ENCODE measurements around the gene BBS2. TPM values are rescaled to one million over a fixed set of nuclear protein-coding genes. Genes with fewer than 3 reads are reported as not detected.

The BBS2 gene
- total and polyA plus RNA-seq, 9 of the 15 experiments (the other 6 are each of a cell fraction or from before 2014, with no cell fraction given), result 4.2 to 22.7 (median 10.2) TPM

DNA sequence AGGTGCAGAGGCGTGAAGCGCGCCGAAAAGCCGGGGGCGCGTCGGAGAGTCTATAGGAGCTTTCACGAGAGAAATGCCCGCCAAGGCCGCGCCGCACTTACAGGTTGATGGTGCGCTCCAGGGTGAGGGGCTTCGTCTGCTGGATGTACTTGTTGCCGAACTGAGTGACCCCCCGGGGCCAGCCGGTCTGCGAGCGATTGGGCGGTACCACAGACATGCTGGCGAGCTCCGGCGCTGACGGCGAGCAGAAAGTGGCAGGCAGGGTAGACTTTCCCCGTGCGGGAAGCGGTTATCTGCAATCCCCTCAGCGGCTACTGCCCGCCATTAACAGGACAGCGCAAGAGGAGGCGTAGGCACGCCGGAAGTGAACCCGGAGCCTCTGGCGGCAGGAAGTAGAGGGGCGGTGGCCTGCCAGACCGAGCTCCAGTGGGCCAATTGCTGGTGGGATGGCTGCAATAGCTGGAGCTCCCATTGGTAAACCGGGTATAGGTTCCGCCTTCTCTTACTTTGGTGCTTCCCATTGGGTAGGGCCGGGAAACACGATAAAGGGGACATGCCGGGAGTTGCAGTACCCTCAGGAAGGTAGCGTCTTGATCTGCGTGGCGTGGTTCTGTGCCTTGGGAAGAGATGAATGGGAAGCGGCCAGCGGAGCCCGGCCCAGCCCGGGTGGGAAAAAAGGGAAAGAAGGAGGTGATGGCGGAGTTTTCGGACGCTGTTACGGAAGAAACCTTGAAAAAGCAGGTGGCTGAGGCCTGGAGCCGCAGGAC, 68.7 kb downstream of the BBS2 start, which contains the start of the genes NUDT21 and OGFOD1 (continued):
- TF ChIP-seq ZSCAN29 (IDR thresholded peaks at IDR 0.05) (0 out of 2 replicates have a peak, but pooled peaks have one; percentile 26), U2AF2 (optimal IDR thresholded peaks at IDR 0.05; ENCODE audit: low read depth, low read length) (no peak), PCBP1 (IDR thresholded peaks at IDR 0.05; ENCODE audit: low read depth, low read length, poor library complexity, severe bottlenecking) (no peak), ID3 (CRISPR knock-in tag; IDR thresholded peaks at IDR 0.05) (no peak), ID3 (tag; IDR thresholded peaks at IDR 0.05) (peak; percentile 42; the same call in 1 of the 2 replicates), HCFC1 (IDR thresholded peaks at IDR 0.05; ENCODE audit: low read depth, low read length) (peak; percentile 73; the same call in 1 of the 2 replicates), NR2F6 (CRISPR knock-in tag; IDR thresholded peaks at IDR 0.05) (no peak), ZSCAN32 (CRISPR knock-in tag; IDR thresholded peaks at IDR 0.05) (no peak), CBX3 (IDR thresholded peaks at IDR 0.05; ENCODE audit: borderline replicate concordance in 1 of 2, low read length in 2 of 2) (peak in 1 of 2 experiments; percentile 55; a peak in 1 of 3 replicates), ARID2 (IDR thresholded peaks at IDR 0.05) (no peak), MEIS2 (IDR thresholded peaks at IDR 0.05; ENCODE audit: partially characterized antibody) (no peak), GABPB2 (CRISPR knock-in tag; conservative IDR thresholded peaks at IDR 0.05) (no peak), EGR1 (conservative IDR thresholded peaks at IDR 0.05) (peak; percentile 50), ETV5 (CRISPR knock-in tag; IDR thresholded peaks at IDR 0.05; ENCODE audit: low read depth) (peak; percentile 80; the same call in 1 of the 2 replicates), ADNP (tag; IDR thresholded peaks at IDR 0.05) (no peak), MAFG (tag; conservative IDR thresholded peaks at IDR 0.05) (no peak), ETS2 (tag; IDR thresholded peaks at IDR 0.05; ENCODE audit: borderline replicate concordance, poor library complexity, severe bottlenecking) (no peak), DIDO1 (tag; IDR thresholded peaks at IDR 0.05; ENCODE audit: low read depth) (peak; percentile 64; the same call in 1 of the 2 replicates), YY1 (IDR thresholded peaks at IDR 0.05; ENCODE audit: borderline replicate concordance in 1 of 3, control insufficient read depth in 1 of 3, extremely low read depth in 1 of 3, insufficient read depth in 3 of 3, insufficient read length in 1 of 3, insufficient replicate concordance in 2 of 3, low read depth in 1 of 3, low read length in 2 of 3) (peak; percentile 73 to 96 (median 91)), MNT (conservative IDR thresholded peaks at IDR 0.05) (peak; percentile 71 to 94), TBP (optimal IDR thresholded peaks at IDR 0.05; ENCODE audit: low read depth, low read length) (peak; percentile 83), FOXM1 (IDR thresholded peaks at IDR 0.05; ENCODE audit: low read depth) (0 out of 2 replicates have a peak, but pooled peaks have one; percentile 23), FOXM1 (CRISPR knock-in tag; IDR thresholded peaks at IDR 0.05; ENCODE audit: low read depth) (no peak), HDAC1 (IDR thresholded peaks at IDR 0.05) (peak in 1 of 2 experiments; percentile 96; a peak in 2 of 4 replicates)
- TF ChIP-seq, protein P1, sequence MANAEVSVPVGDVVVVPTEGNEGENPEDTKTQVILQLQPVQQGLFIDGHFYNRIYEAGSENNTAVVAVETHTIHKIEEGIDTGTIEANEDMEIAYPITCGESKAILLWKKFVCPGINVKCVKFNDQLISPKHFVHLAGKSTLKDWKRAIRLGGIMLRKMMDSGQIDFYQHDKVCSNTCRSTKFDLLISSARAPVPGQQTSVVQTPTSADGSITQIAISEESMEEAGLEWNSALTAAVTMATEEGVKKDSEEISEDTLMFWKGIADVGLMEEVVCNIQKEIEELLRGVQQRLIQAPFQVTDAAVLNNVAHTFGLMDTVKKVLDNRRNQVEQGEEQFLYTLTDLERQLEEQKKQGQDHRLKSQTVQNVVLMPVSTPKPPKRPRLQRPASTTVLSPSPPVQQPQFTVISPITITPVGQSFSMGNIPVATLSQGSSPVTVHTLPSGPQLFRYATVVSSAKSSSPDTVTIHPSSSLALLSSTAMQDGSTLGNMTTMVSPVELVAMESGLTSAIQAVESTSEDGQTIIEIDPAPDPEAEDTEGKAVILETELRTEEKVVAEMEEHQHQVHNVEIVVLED (CRISPR knock-in tag; IDR thresholded peaks at IDR 0.05), result peak; percentile 60

All from K562 (cell line).